Measurements from ENCODE around the gene PAX7.

The PAX7 gene

DNA sequence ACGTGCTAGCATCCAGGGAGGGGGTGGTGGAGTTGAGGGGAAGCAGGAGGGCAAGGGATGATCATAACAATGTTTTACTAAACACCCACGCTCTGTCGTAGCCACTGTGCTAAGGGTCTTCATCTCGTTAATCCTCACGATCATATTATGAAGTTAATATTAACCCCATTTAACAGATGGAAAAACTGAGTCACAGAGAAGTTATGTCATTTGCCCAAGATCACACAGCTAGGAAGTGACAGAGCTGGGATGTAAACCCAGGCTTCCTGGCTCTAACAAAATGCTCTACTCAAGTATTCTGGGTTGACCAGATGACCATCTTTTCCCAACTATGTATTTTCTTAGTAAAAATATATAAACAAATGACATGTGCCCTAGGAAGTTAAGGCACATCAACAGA, 140.2 kb downstream of the PAX7 start:
- DNase-seq (ENCODE audit: low spot score), result no peak
- TF ChIP-seq, protein P1, sequence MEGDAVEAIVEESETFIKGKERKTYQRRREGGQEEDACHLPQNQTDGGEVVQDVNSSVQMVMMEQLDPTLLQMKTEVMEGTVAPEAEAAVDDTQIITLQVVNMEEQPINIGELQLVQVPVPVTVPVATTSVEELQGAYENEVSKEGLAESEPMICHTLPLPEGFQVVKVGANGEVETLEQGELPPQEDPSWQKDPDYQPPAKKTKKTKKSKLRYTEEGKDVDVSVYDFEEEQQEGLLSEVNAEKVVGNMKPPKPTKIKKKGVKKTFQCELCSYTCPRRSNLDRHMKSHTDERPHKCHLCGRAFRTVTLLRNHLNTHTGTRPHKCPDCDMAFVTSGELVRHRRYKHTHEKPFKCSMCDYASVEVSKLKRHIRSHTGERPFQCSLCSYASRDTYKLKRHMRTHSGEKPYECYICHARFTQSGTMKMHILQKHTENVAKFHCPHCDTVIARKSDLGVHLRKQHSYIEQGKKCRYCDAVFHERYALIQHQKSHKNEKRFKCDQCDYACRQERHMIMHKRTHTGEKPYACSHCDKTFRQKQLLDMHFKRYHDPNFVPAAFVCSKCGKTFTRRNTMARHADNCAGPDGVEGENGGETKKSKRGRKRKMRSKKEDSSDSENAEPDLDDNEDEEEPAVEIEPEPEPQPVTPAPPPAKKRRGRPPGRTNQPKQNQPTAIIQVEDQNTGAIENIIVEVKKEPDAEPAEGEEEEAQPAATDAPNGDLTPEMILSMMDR (IDR thresholded peaks at IDR 0.05; ENCODE audit: extremely low read depth, missing control alignments), result no peak

DNA sequence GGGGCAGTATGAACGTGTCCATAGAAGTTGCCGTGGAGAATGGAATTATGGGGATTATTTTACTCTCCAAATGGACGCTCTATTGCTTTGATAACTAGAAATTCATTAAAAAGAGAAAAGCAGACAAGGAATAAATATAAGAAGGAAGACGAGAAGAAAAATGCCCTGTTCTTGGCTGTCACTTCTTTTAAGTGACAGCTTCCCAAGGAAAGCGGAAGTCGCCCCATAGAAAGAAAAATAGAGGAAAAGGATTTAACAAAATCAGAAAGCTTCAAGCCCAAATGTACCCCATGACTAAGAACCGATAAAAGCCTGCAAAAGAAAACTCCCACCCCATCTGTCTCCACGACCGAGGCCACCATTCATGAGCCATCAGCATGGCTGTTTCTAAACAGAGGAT, 143.1 kb downstream of the PAX7 start:
- TF ChIP-seq, protein P1 (IDR thresholded peaks at IDR 0.05; ENCODE audit: extremely low read depth, missing control alignments), result no peak
- DNase-seq (ENCODE audit: low spot score), result no peak

DNA sequence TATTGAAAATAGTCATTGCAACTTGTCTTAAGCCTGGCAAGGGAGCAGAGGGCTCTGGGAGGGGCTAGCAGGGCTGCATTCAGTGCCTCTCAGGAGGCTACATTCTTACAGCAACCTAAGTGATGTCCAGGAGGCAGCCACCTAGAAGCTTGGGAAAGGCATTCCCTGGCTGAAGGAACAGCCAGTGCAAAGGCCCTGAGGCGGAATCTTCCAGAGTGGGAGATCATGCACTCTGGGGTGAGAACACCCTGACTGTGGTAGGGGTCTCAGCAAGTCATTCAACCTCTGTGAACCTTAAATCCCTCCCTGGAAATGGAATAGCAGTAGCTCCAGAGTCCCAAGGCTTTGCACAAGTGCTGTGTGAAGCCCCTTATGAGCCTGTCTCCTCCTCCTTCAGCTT, 144.7 kb downstream of the PAX7 start:
- TF ChIP-seq, protein P1 (IDR thresholded peaks at IDR 0.05; ENCODE audit: extremely low read depth, missing control alignments), result no peak
- no peak for DNase-seq (ENCODE audit: low spot score)

DNA sequence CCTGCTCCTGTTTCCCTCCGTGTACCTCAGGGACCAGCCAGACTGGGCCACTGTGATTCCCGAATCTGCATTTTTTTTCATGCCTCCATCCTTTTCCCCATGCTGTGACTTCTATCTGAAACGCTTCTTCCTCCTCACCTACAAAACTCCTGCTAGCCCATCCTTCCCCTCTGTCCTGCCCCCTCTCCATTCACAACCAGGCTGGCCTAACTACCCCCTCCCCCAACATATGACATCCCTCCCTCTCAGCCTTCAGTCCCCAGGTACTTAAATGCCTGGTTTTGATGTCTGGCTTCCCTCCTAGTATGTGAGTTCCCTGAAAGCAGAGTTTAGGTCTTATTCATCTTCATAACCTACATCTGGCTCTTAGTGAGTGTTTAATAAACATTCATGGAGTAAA, 146.1 kb downstream of the PAX7 start:
- TF ChIP-seq, protein P1 (IDR thresholded peaks at IDR 0.05; ENCODE audit: extremely low read depth, missing control alignments), result no peak
- DNase-seq (ENCODE audit: low spot score), result no peak

DNA sequence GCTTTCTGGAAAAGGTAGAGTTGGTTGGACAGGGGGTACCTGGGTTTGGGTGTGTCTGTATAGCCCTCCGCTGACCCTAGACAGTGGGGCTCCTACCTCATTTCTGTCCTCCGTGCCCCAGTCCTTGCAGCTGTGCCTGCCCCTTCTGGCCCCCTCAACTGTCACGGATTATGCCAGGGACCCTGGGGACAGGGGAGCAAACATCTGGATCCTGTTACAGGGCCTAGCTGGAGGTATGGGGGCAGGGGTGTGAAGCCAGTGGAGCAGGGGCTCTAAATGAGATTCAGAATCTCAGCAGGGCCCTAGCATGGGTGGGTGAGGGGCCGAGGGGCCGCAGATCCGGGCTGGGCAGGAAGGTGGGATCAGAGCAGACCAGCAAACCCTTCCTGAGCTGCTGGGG, 147.8 kb downstream of the PAX7 start:
- DNase-seq (ENCODE audit: low spot score), result no peak
- TF ChIP-seq, protein P1 (IDR thresholded peaks at IDR 0.05; ENCODE audit: extremely low read depth, missing control alignments), result no peak

DNA sequence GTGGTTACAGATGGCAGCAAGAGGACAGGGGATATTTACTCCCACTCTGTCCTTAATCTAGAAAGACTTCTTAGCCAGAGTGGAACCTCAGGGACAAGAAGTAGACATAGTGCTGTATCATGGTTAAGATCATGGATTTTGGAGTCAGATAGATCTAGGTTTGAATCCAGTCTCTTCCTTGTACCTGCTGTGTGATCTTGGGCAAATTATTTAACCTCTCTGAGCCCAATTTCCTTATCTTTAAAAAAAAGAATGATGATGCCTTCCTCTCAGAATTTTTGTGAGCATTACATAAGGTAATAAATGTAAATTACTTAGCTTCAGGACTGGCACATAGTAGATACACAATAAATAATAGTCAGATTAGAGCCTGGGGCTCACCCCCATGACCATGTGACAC, 150.4 kb downstream of the PAX7 start:
- TF ChIP-seq, protein P1 (IDR thresholded peaks at IDR 0.05; ENCODE audit: extremely low read depth, missing control alignments), result no peak
- no peak for DNase-seq (ENCODE audit: low spot score)

DNA sequence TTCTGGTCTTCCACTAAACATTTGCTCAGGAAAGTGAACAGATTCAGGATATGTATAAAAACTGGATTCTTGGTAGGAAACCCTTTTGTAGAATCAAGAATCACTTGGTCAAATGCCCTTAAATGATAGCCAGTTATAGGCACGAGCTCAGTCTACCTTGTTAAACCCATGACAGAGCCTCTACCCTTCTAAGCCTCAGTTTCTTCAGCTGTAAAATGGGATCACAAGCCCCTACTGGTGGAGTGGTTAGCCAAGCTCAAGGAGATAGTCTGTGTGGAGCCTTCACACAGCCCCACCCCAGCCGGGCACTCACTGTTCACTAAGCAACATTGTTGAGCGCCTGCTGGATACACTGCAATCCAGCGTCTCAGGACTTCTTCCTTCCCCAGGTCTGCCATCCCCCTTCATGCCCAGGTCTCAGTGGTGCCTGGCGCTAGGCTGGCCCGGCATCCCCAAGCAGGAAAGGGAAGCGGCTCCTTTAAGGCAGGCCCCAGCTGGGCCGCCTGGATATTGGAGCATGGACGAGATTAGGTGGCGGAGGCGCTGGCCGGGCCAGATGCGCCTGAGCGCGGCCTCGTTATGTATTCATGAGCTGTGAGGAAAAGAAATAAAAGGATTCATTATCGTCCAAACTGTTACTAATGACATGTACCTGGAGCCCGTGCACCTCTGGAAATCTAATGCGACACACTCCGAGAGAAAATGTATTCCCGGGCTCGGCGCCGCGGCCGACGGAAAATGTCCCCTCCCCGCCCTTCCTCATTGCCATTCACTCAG, 153.2 kb downstream of the PAX7 start:
- no peak for DNase-seq (ENCODE audit: low spot score)
- TF ChIP-seq, protein P1 (IDR thresholded peaks at IDR 0.05; ENCODE audit: extremely low read depth, missing control alignments), result no peak

Measured in GM20000 (cell line).